CD4-positive, alpha-beta T cell (primary cell): ENCODE results near the gene EFCAB8. TPM values are rescaled to one million over a fixed set of nuclear protein-coding genes. Genes with fewer than 3 reads are reported as not detected.

Source experiments
- ATAC-seq: fragments of 200-7000 bp; cut with Tn5 transposase; one replicate; pipeline ENCODE4 v1.10.0; 2022; ENCODE audit warnings: mild to moderate bottlenecking; ENCODE audit not compliant: poor library complexity
- CTCF ChIA-PET: fragments of 350-600 bp; sonication (Branson Sonifier 250); formaldehyde crosslinking; loops from one replicate; lab custom pipeline; 2021; ENCODE audit warnings: antibody characterized with exemption, inconsistent platforms; lab: Charles Lee
- POLR2A ChIA-PET: fragments of 350-600 bp; sonication (Branson Sonifier 250); formaldehyde crosslinking; loops from one replicate; lab custom pipeline; 2021; ENCODE audit warnings: antibody characterized with exemption, inconsistent platforms; lab: Charles Lee
- DNase-seq, 14 experiments: peaks; one replicate each; pipeline ENCODE4 v3.0.0-alpha.2; 2013 to 2020; ENCODE audit warnings: mixed read lengths in 2 of 14
- H3K27ac ChIP-seq, 2 donors: one replicate each; pipeline versions ENCODE4 v1.5.1 to v1.7.0; 2013; ENCODE audit warnings: low read length in 2 of 2, low read depth in 1 of 2, mild to moderate bottlenecking in 1 of 2
- H3K27me3 ChIP-seq, 2 experiments: 1 replicate in 1 of 2; 2 replicates in 1 of 2; pipeline versions ENCODE4 v1.6.1 to v1.7.0; 2013; ENCODE audit warnings: low read length in 2 of 2, control low read depth in 1 of 2, mild to moderate bottlenecking in 1 of 2, moderate library complexity in 1 of 2; ENCODE audit not compliant: insufficient read depth in 2 of 2, control insufficient read depth in 1 of 2
- H3K36me3 ChIP-seq: one replicate; pipeline ENCODE4 v1.6.1; 2013; ENCODE audit warnings: low read length, control low read depth; ENCODE audit not compliant: insufficient read depth
- H3K4me1 ChIP-seq: one replicate; pipeline ENCODE4 v1.6.1; 2013; ENCODE audit warnings: low read length, control low read depth; ENCODE audit not compliant: insufficient read depth
- H3K4me3 ChIP-seq: one replicate; pipeline ENCODE4 v1.5.1; 2013; ENCODE audit warnings: mild to moderate bottlenecking, low read length, moderate library complexity
- H3K9me3 ChIP-seq, 2 experiments: 1 replicate in 1 of 2; 2 replicates in 1 of 2; pipeline versions ENCODE4 v1.6.1 to v1.7.0; 2013; ENCODE audit warnings: low read length in 2 of 2, mild to moderate bottlenecking in 2 of 2, control low read depth in 1 of 2, moderate library complexity in 1 of 2; ENCODE audit not compliant: control insufficient read depth in 1 of 2, insufficient read depth in 1 of 2
- H3K27ac Mint-ChIP-seq: one replicate; pipeline ENCODE4 v1.8.0; 2020; ENCODE audit warnings: mixed read lengths
- H3K27me3 Mint-ChIP-seq: one replicate; pipeline ENCODE4 v1.8.0; 2021; ENCODE audit warnings: mixed read lengths
- H3K36me3 Mint-ChIP-seq: one replicate; pipeline ENCODE4 v1.8.0; 2021; ENCODE audit warnings: low read depth, mixed read lengths
- H3K4me1 Mint-ChIP-seq: one replicate; pipeline ENCODE4 v1.8.0; 2021; ENCODE audit warnings: low read depth, mixed read lengths
- H3K4me3 Mint-ChIP-seq: one replicate; pipeline ENCODE4 v1.8.0; 2020; ENCODE audit warnings: mild to moderate bottlenecking, mixed read lengths
- H3K9me3 Mint-ChIP-seq: one replicate; pipeline ENCODE4 v1.8.0; 2020; ENCODE audit warnings: mixed read lengths
- intact Hi-C, 2 experiments: fragments of 100-400 bp; cut with DNase I in 1 of 2; cut with micrococcal nuclease in 1 of 2; formaldehyde crosslinking; loops; one replicate each; pipeline versions ENCODE4 v1.15.1 to v1.9.0; 2023 to 2025; cut with DNase I, micrococcal nuclease
- total RNA-seq, 174 experiments: library from RNA in 2 of 174; stranded (reverse) in 2 of 174; gene quantifications; one replicate each; pipeline ENCODE4 v1.2.3 and lab custom pipeline; 2021 to 2026
- TF ChIP-seq, protein P1 (sequence below): fragments of 200-600 bp; IDR thresholded peaks from one replicate; pipeline ENCODE4 v1.8.0; 2022; ENCODE audit warnings: antibody characterized with exemption, mild to moderate bottlenecking

EFCAB8 gene
- total RNA-seq, 2 experiments from 2014 or later: 0.81 to 2.5 TPM

DNA sequence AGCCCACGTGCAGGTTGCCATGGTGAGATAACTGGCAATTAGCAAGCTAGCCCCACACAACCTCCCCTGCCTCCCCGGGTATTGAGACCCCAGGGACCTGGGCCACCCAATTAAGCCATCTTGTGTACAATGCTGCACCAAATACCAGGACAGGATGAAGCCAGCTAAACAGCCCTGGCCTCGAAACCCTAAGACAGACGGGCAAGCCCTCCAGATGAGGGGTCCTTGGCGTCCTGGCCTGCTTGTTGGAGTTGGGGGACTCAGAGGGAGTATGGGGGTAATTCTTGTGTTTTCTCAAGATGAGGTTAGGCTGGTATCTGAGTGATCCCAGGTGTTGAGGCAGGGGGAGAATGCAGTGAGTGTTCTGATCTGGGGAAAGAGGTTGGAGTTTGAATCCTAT lies 47.8 kb upstream of the EFCAB8 start:
- TF ChIP-seq, protein P1, sequence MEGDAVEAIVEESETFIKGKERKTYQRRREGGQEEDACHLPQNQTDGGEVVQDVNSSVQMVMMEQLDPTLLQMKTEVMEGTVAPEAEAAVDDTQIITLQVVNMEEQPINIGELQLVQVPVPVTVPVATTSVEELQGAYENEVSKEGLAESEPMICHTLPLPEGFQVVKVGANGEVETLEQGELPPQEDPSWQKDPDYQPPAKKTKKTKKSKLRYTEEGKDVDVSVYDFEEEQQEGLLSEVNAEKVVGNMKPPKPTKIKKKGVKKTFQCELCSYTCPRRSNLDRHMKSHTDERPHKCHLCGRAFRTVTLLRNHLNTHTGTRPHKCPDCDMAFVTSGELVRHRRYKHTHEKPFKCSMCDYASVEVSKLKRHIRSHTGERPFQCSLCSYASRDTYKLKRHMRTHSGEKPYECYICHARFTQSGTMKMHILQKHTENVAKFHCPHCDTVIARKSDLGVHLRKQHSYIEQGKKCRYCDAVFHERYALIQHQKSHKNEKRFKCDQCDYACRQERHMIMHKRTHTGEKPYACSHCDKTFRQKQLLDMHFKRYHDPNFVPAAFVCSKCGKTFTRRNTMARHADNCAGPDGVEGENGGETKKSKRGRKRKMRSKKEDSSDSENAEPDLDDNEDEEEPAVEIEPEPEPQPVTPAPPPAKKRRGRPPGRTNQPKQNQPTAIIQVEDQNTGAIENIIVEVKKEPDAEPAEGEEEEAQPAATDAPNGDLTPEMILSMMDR: no peak
- CTCF ChIA-PET: no interaction called here
- Histone ChIP-seq H3K27ac (no peak overlapping the region), H3K4me3 (no peak overlapping the region), H3K9me3 (no peaks in the 10 kb centered on the region), H3K4me1 (no peaks in the 10 kb centered on the region), H3K27me3 (no peaks in the 10 kb centered on the region), H3K36me3 (no peaks in the 10 kb centered on the region)
- H3K4me1 Mint-ChIP-seq: peaks cover 4% of the 10 kb centered on the region
- intact Hi-C loops: loop anchor here in 1 of 2 experiments (10.0 kb wide), 1 partner anchor 1184 kb away; the partner anchor contains the start of gene RALY
- no peaks in the 10 kb centered on the region for H3K27me3 Mint-ChIP-seq
- H3K36me3 Mint-ChIP-seq: no peaks in the 10 kb centered on the region
- ATAC-seq: no peak
- no peak for DNase-seq
- POLR2A ChIA-PET: no interaction called here
- H3K9me3 Mint-ChIP-seq: no peaks in the 10 kb centered on the region
- H3K27ac Mint-ChIP-seq: no peak overlapping the region
- no peak overlapping the region for H3K4me3 Mint-ChIP-seq

DNA sequence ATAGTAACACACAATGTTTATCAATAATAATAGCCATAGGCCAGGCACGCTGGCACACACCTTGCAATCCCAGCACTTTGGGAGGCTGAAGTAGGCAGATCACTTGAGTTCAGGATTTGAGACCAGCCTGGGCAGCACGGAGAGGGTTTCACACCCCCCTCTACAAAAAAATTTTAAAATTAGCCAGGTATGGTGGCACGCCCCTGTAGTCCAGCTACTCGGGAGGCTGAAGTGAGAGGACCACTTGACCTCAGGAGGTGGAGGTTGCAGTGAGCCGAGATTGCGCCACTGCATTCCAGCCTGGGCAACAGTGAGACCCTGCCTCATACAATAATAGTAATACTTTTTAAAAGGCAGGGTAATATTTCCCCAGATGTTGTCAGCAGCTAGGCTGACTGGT lies 46.8 kb upstream of the EFCAB8 start:
- CTCF ChIA-PET: interaction anchor here (0.5 kb wide), 1 partner anchor 541 kb away, joined by 3 read pairs; no protein-coding TSS in a partner anchor
- H3K4me3 Mint-ChIP-seq: no peak overlapping the region
- Histone ChIP-seq H3K36me3 (no peaks in the 10 kb centered on the region), H3K9me3 (no peaks in the 10 kb centered on the region), H3K4me1 (no peaks in the 10 kb centered on the region), H3K27me3 (no peaks in the 10 kb centered on the region), H3K4me3 (no peak overlapping the region), H3K27ac (no peak overlapping the region)
- H3K27ac Mint-ChIP-seq: no peak overlapping the region
- TF ChIP-seq, protein P1: no peak
- DNase-seq (no peak), ATAC-seq (no peak)
- H3K9me3 Mint-ChIP-seq: no peaks in the 10 kb centered on the region
- H3K4me1 Mint-ChIP-seq: peaks cover 4% of the 10 kb centered on the region
- no peaks in the 10 kb centered on the region for H3K36me3 Mint-ChIP-seq
- intact Hi-C loops: loop anchor here in 1 of 2 experiments (10.0 kb wide), 1 partner anchor 1183 kb away; the partner anchor contains the start of gene RALY
- POLR2A ChIA-PET: no interaction called here
- no peaks in the 10 kb centered on the region for H3K27me3 Mint-ChIP-seq

DNA sequence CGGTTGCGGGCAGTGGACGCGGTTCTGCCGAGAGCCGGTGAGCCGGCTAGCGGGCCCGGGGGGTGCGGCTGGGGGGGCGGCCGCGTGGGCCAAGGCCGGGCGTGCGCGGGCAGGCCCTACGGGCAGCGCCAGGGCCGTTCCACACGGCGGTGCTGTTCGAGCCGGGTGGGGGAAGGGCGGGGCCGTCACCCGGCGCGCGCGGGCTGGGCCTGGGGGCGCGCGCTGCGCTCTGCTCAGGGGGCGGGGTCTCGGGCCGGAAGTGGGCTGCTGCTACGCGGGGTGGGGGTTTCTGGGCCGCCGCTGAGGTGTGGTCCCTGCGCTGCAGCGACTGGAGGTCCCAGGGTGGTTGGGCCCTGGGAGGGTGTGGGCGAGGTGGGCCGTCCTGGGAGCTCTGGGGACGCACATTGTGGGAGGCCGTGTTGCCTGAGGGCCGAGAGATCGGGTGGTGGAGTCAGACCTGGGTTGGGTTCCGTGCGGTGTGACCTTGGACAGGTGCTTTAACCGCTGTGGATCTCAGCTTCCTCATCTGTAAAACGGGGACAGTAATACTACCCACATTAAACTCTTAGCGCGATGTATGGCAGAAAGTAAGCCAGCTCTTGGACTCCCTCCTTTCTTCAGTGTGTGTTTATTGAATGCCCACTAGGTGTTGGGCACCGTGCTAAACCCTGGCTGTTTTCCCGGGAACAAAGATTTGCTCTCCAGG lies 38.6 kb upstream of the EFCAB8 start:
- Histone ChIP-seq H3K9me3 (no peaks in the 10 kb centered on the region), H3K4me1 (peaks cover 50% of the 10 kb centered on the region), H3K36me3 (peaks cover 1% of the 10 kb centered on the region), H3K4me3 (peak overlapping the region; percentile 75), H3K27me3 (no peaks in the 10 kb centered on the region), H3K27ac (peak overlapping the region; percentile 77 to 91)
- peaks cover 20% of the 10 kb centered on the region for H3K36me3 Mint-ChIP-seq
- peak overlapping the region; percentile 99 for H3K4me3 Mint-ChIP-seq
- H3K27me3 Mint-ChIP-seq: no peaks in the 10 kb centered on the region
- H3K27ac Mint-ChIP-seq: peak overlapping the region; percentile 98
- intact Hi-C loops: loop anchor here in 1 of 2 experiments (5.0 to 10.0 kb wide), 3 partner anchors 463 to 1175 kb away; partner anchors contain the start of genes ASXL1, PLAGL2, POFUT1 and RALY
- ATAC-seq: peak; percentile 72
- ChIA-PET POLR2A (interaction anchor here (0.6 to 1.8 kb wide), 21 partner anchors 10 to 1292 kb away, joined by 3 to 9 read pairs (median 4); partner anchors contain the start of genes EIF2S2 and SNTA1), CTCF (interaction anchor here (0.8 to 1.5 kb wide), 3 partner anchors 30 to 1096 kb away, joined by 3 to 8 read pairs (median 6); no protein-coding TSS in a partner anchor)
- H3K9me3 Mint-ChIP-seq: no peaks in the 10 kb centered on the region
- DNase-seq: peak in 13 of 14 experiments; percentile 55 to 93 (median 85)
- H3K4me1 Mint-ChIP-seq: peaks cover 44% of the 10 kb centered on the region
- TF ChIP-seq, protein P1: no peak
